Activated naive CD8-positive, alpha-beta T cell treated with anti-CD3 and anti-CD28 coated beads, Interleukin-2, amount 10 ng/mL, durations not matched to agents 7 days and 5 days (primary cell): ENCODE data around the gene SLC19A2. TPM values are rescaled to one million over a fixed set of nuclear protein-coding genes. Genes with fewer than 3 reads are reported as not detected.

Source experiments
- ATAC-seq: fragments of 150-1000 bp; cut with Tn5 transposase; one replicate; pipeline ENCODE4 v1.10.0; 2021; ENCODE audit warnings: low read depth, moderate library complexity
- POLR2A ChIA-PET: fragments of 350-600 bp; sonication (Branson Sonifier 250); formaldehyde crosslinking; loops from one replicate; lab custom pipeline; 2021; ENCODE audit warnings: antibody characterized with exemption; lab: Charles Lee
- DNase-seq: peaks from one replicate; pipeline ENCODE4 v3.0.0; 2021
- H3K27ac Mint-ChIP-seq: one replicate; pipeline ENCODE4 v1.8.0; 2022; ENCODE audit warnings: mild to moderate bottlenecking, mixed read lengths
- H3K27me3 Mint-ChIP-seq: one replicate; pipeline ENCODE4 v1.8.0; 2022; ENCODE audit warnings: mild to moderate bottlenecking, moderate library complexity, mixed read lengths
- H3K36me3 Mint-ChIP-seq: one replicate; pipeline ENCODE4 v1.8.0; 2021; ENCODE audit warnings: mild to moderate bottlenecking, mixed read lengths
- H3K4me1 Mint-ChIP-seq: one replicate; pipeline ENCODE4 v1.8.0; 2021; ENCODE audit warnings: mixed read lengths
- H3K4me3 Mint-ChIP-seq: one replicate; pipeline ENCODE4 v1.8.0; 2022; ENCODE audit warnings: mild to moderate bottlenecking, moderate library complexity, mixed read lengths
- H3K9me3 Mint-ChIP-seq: one replicate; pipeline ENCODE4 v1.8.0; 2021; ENCODE audit warnings: mixed read lengths
- total RNA-seq, 2 experiments: library from RNA; stranded (reverse); gene quantifications; one replicate each; pipeline ENCODE4 v1.2.3, GENCODE V29; 2021

SLC19A2 gene
- total RNA-seq, 2 experiments from 2014 or later = 4.8 to 5.0 TPM

DNA sequence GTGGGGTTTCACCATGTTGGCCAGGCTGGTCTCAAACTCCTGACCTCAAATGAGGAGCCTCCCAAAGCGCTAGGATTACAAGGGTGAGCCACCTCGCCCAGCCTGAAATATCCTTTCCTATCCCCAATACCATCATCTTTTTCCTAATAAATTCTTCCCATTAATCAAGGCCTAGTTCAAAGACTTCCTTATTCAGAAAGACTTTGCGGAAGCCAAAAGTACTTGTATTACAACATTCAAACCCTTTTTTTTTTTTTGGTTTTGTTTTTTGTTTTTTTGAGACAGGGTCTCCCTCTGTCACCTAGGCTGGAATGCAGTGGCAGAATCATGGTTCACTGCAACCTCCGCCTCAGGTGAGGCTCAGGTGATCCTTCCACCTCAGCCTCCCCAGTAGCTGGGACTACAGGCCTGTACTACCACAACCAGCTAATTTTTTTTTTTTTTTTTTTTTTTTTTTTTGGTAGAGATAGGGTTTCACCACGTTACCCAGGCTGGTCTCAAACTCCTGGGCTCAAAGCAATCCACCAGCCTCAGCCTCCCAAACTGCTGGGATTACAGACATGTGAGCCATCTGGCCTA lies 7.6 kb downstream of the SLC19A2 start:
- no peaks in the 10 kb centered on the region for H3K9me3 Mint-ChIP-seq
- DNase-seq (no peak), ATAC-seq (no peak)
- no peak overlapping the region for H3K27ac Mint-ChIP-seq
- H3K36me3 Mint-ChIP-seq = peaks cover 14% of the 10 kb centered on the region
- H3K4me3 Mint-ChIP-seq = no peak overlapping the region
- peaks cover 10% of the 10 kb centered on the region for H3K4me1 Mint-ChIP-seq
- H3K27me3 Mint-ChIP-seq = no peaks in the 10 kb centered on the region
- POLR2A ChIA-PET = no interaction called here

- peaks cover 14% of the 10 kb centered on the region for H3K36me3 Mint-ChIP-seq
- POLR2A ChIA-PET = no interaction called here
- no peak for ATAC-seq
- H3K27ac Mint-ChIP-seq = no peak overlapping the region
- H3K4me3 Mint-ChIP-seq = no peak overlapping the region
- DNase-seq = no peak
- no peaks in the 10 kb centered on the region for H3K27me3 Mint-ChIP-seq
- H3K9me3 Mint-ChIP-seq = no peaks in the 10 kb centered on the region
- peaks cover 8% of the 10 kb centered on the region for H3K4me1 Mint-ChIP-seq
Observed at GRCh38 chr1:169475806-169476387, 9.8 kb downstream of the SLC19A2 start.

DNA sequence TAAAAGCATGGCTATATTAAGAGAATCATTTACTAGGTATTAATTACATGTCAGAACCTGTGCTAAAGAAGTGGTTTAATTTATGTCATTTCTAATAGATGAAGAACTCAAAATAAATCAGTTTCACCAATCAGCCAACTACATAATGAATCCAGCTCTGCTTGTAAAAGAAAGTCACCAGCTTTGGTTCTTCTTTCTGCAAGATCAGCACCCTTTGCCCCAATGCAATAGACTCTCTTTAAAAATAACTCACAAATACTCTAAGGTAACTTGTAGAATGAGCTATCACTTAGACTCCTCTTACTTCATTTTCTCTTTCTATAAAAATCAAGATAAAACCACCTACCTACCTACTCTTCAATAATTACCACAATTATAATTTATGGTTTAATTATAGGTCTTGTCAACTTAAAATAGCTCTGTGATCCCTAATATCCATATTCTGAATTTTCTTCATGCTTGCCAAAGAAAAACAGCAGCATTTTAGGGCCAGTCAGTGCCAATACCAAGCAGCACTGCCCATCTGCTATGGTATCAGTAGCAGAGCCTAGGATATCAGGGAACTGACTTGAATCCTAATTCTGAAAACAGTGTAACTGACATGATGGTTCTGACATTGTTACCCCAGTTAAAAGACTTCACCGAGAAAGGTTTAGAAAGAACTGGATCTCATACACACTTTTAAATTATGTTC lies 11.3 kb downstream of the SLC19A2 start:
- H3K36me3 Mint-ChIP-seq = peaks cover 17% of the 10 kb centered on the region
- H3K9me3 Mint-ChIP-seq = no peaks in the 10 kb centered on the region
- ATAC-seq (no peak), DNase-seq (no peak)
- POLR2A ChIA-PET = no interaction called here
- H3K4me3 Mint-ChIP-seq = no peak overlapping the region
- H3K27me3 Mint-ChIP-seq = no peaks in the 10 kb centered on the region
- peaks cover 3% of the 10 kb centered on the region for H3K4me1 Mint-ChIP-seq
- no peak overlapping the region for H3K27ac Mint-ChIP-seq

- peaks cover 18% of the 10 kb centered on the region for H3K36me3 Mint-ChIP-seq
- H3K4me1 Mint-ChIP-seq = peaks cover 2% of the 10 kb centered on the region
Observed at GRCh38 chr1:169473347-169473746, 12.4 kb downstream of the SLC19A2 start.

DNA sequence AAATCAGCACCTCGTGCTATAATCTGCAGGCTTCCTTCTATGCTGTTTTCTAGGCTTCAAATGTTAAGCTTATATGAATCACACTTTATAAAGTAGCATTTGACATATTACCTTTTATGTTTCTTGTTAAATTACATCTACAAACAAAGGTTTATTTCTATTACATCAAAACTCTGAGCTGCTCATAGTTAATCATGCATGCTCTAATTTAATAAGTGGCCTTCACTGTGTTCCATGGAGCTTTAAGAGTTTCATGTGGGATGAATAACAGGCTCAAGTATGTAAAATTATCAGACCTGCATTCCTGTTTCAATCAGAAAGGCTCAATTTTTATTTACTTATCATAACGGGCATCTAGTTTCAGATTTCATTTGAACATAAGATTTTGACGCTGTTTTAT lies 13.0 kb downstream of the SLC19A2 start:
- no peak overlapping the region for H3K27ac Mint-ChIP-seq
- H3K4me3 Mint-ChIP-seq = no peak overlapping the region
- H3K9me3 Mint-ChIP-seq = no peaks in the 10 kb centered on the region
- no peaks in the 10 kb centered on the region for H3K27me3 Mint-ChIP-seq
- POLR2A ChIA-PET = no interaction called here
- H3K36me3 Mint-ChIP-seq = peaks cover 17% of the 10 kb centered on the region
- no peak for DNase-seq
- no peak for ATAC-seq
- H3K4me1 Mint-ChIP-seq = peaks cover 2% of the 10 kb centered on the region

More at GRCh38 chr1:169473347-169473746, 12.4 kb downstream of the SLC19A2 start:
- H3K4me3 Mint-ChIP-seq = no peak overlapping the region
- POLR2A ChIA-PET = no interaction called here
- H3K27ac Mint-ChIP-seq = no peak overlapping the region
- H3K9me3 Mint-ChIP-seq = no peaks in the 10 kb centered on the region
- ATAC-seq (no peak), DNase-seq (no peak)
- no peaks in the 10 kb centered on the region for H3K27me3 Mint-ChIP-seq

DNA sequence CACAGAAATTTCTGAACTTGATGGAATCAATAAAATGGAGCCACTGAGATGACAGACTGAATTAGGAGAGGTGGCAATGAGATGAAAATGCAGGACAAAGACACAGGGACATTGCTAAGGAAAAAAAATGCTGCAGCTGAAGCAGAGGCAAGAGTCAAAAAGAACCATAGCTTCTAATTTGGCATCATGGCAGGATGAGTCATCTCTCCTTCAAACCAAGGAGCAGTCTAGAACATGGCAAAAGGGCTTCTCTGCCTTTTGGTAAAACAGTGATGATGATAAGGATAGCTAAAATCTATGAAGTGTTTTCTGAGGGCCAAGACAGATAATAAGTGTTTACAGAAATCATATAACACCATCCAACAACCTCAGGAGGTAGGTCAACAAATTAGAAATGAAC lies 16.8 kb downstream of the SLC19A2 start:
- H3K4me3 Mint-ChIP-seq = no peak overlapping the region
- H3K27me3 Mint-ChIP-seq = no peaks in the 10 kb centered on the region
- ATAC-seq (no peak), DNase-seq (no peak)
- peaks cover 6% of the 10 kb centered on the region for H3K36me3 Mint-ChIP-seq
- POLR2A ChIA-PET = no interaction called here
- H3K9me3 Mint-ChIP-seq = no peaks in the 10 kb centered on the region
- no peak overlapping the region for H3K27ac Mint-ChIP-seq
- no peaks in the 10 kb centered on the region for H3K4me1 Mint-ChIP-seq

- ATAC-seq (no peak), DNase-seq (no peak)
- no peaks in the 10 kb centered on the region for H3K27me3 Mint-ChIP-seq
- H3K27ac Mint-ChIP-seq = no peak overlapping the region
- H3K4me3 Mint-ChIP-seq = no peak overlapping the region
- POLR2A ChIA-PET = no interaction called here
- no peaks in the 10 kb centered on the region for H3K9me3 Mint-ChIP-seq
- H3K4me1 Mint-ChIP-seq = no peaks in the 10 kb centered on the region
- peaks cover 6% of the 10 kb centered on the region for H3K36me3 Mint-ChIP-seq
Observed at GRCh38 chr1:169466259-169467230, 19.2 kb downstream of the SLC19A2 start.

GRCh38 chr1:169465281-169465680 lies 20.5 kb downstream of the SLC19A2 start:
- H3K27me3 Mint-ChIP-seq = no peaks in the 10 kb centered on the region
- H3K4me3 Mint-ChIP-seq = no peak overlapping the region
- DNase-seq (no peak), ATAC-seq (no peak)
- H3K27ac Mint-ChIP-seq = no peak overlapping the region
- POLR2A ChIA-PET = no interaction called here
- H3K36me3 Mint-ChIP-seq = peaks cover 6% of the 10 kb centered on the region
- no peaks in the 10 kb centered on the region for H3K9me3 Mint-ChIP-seq
- peaks cover 9% of the 10 kb centered on the region for H3K4me1 Mint-ChIP-seq

GRCh38 chr1:169462385-169462784 lies 23.4 kb downstream of the SLC19A2 start:
- no peak for ATAC-seq
- no peaks in the 10 kb centered on the region for H3K9me3 Mint-ChIP-seq
- H3K36me3 Mint-ChIP-seq = peaks cover under 1% of the 10 kb centered on the region
- POLR2A ChIA-PET = no interaction called here
- H3K4me1 Mint-ChIP-seq = peaks cover 14% of the 10 kb centered on the region
- H3K27me3 Mint-ChIP-seq = peaks cover 3% of the 10 kb centered on the region
- no peak for DNase-seq
- H3K27ac Mint-ChIP-seq = no peak overlapping the region
- no peak overlapping the region for H3K4me3 Mint-ChIP-seq

DNA sequence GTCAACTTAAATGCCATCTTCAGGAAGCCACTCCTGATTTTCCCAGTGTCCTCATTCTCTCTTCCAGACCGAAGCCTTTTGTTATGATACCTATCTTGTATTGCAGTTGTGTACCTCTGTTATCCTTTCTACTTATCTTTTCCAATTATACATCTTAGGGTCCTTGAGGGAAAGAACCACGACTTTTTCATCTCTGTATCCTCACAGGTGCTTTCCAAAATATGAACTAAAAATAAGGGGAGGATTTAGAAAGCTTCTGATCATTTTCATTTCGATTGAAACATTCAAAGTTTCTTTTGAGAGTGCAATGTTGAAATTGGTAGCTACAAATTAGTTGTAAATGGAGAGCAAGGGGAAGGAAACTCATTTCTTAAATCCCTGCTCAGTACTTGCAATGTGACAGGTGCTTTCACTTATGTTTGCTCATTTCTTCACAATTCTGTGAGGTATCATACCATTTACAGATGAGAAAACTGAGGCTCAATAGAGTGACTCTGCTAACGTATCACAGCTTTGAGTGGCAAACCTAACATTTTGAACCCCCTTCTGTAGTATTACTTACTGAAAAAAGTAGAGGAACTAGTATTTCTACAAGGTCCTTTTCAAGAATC lies 24.2 kb downstream of the SLC19A2 start:
- ATAC-seq (no peak), DNase-seq (no peak)
- H3K9me3 Mint-ChIP-seq = peaks cover 4% of the 10 kb centered on the region
- H3K36me3 Mint-ChIP-seq = peaks cover 6% of the 10 kb centered on the region
- H3K4me1 Mint-ChIP-seq = peaks cover 14% of the 10 kb centered on the region
- peaks cover 3% of the 10 kb centered on the region for H3K27me3 Mint-ChIP-seq
- POLR2A ChIA-PET = no interaction called here
- H3K27ac Mint-ChIP-seq = no peak overlapping the region
- peak overlapping the region; percentile 6 for H3K4me3 Mint-ChIP-seq

DNA sequence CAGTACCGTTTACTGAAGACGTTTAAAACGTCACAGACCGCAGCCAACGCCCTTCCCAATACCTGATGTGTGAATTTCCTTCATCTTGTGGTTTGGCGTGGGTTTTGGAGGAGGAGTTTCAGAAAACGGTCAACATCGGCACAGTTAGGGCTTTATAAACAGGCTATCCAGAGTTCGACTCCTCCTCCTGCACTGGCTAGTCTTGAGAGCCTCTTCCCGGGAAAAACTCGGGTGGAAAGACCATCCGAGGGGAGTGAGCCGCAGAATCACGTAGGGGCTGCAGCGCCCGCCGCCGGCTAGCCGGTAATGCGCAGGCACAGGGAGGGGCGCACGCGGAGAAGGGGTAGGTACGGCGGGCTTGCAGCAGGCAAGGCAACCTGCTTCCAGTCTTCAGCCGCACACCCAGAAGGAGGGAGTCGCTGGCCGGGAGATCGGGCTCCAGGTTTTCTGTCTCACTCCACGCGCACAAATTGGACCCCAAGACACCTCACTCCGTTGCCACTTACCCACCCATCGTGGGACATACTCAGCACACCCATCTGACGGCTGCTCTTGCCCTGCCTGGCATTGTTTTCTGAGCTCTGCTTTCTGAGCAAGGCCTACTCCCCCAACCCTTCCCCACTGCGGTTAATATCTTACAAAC lies 25.4 kb downstream of the SLC19A2 start:
- peaks cover 7% of the 10 kb centered on the region for H3K9me3 Mint-ChIP-seq

DNA sequence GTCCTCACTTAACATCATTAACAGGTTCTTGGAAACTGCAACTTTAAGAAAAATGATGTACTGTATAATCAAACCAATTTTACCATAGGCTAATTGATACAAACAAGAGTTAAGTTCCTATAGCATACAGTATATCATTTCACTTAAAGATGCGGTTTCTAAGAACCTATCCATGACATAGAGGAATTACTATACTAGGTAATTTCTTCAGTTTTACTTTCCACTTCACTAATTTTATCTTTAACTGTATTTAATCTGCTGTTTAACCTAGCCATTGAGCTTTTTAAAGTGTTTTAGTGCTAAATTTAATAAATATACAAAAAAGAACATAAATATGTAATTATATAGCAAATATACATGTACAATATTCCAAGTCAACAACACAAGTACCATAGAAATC lies 28.3 kb downstream of the SLC19A2 start:
- Mint-ChIP-seq H3K36me3 (peaks cover 9% of the 10 kb centered on the region), H3K27me3 (peaks cover 7% of the 10 kb centered on the region), H3K4me1 (peaks cover 19% of the 10 kb centered on the region), H3K9me3 (peaks cover 7% of the 10 kb centered on the region), H3K4me3 (no peak overlapping the region), H3K27ac (no peak overlapping the region)
- ATAC-seq = no peak
- POLR2A ChIA-PET = no interaction called here
- DNase-seq = no peak

More for the DNA sequence above, 25.4 kb downstream of the SLC19A2 start:
- peaks cover 4% of the 10 kb centered on the region for H3K27me3 Mint-ChIP-seq
- H3K4me3 Mint-ChIP-seq = peak overlapping the region; percentile 71
- peak; percentile 36 for DNase-seq
- H3K4me1 Mint-ChIP-seq = peaks cover 16% of the 10 kb centered on the region
- ATAC-seq = peak; percentile 36
- peaks cover 9% of the 10 kb centered on the region for H3K36me3 Mint-ChIP-seq
- H3K27ac Mint-ChIP-seq = peak overlapping the region; percentile 36
- POLR2A ChIA-PET = no interaction called here
